HepG2 (cell line): Measurements from ENCODE around the gene KBTBD2. TPM values are rescaled to one million over a fixed set of nuclear protein-coding genes. Genes with fewer than 3 reads are reported as not detected.

Experiments used
- ATAC-seq: fragments of 200-7000 bp; cut with Tn5 transposase; 3 replicates; pipeline ENCODE4 v1.9.1; 2020; ENCODE audit warnings: mild to moderate bottlenecking, moderate library complexity
- BruUV-seq: library from RNA; stranded (reverse); fragments of 400-500 nt; replicated peaks from 2 replicates; lab custom pipeline; 2021; lab: Mats Ljungman, UMichigan
- CTCF ChIA-PET: fragments of 300-600 bp; formaldehyde crosslinking; extraction: SDS; loops from one replicate; lab custom pipeline; 2021; ENCODE audit warnings: low total read pairs, inconsistent platforms, low intra/inter-chr PET ratio; lab: Yijun Ruan, JAX
- POLR2A ChIA-PET: fragments of 350-600 bp; sonication (Branson Sonifier 250); formaldehyde crosslinking; loops from one replicate; lab custom pipeline; 2020; ENCODE audit warnings: antibody characterized with exemption, inconsistent platforms; lab: Yijun Ruan, JAX
- DNase-seq: peaks from one replicate; pipeline ENCODE4 v3.0.0-alpha.2; 2015; ENCODE audit warnings: low spot score
- FAIRE-seq: peaks from 3 replicates; lab custom pipeline; 2011; peaks lifted over from hg19 to GRCh38; lab: Jason Lieb, UNC
- H2AFZ ChIP-seq: one replicate; pipeline ENCODE4 v1.6.1; 2011; ENCODE audit warnings: low read length, inconsistent platforms
- H3K27ac ChIP-seq: fragments of 300-600 bp; 3 replicates; pipeline ENCODE4 v1.8.0; 2011; ENCODE audit warnings: mixed run types, mild to moderate bottlenecking, mixed read lengths, low read length, inconsistent platforms; ENCODE audit not compliant: insufficient read depth; ENCODE audit errors: extremely low read length
- H3K27me3 ChIP-seq, 2 experiments: fragments of 200-600 bp in 1 of 2; 2 replicates in 1 of 2; 3 replicates in 1 of 2; pipeline versions ENCODE4 v1.6.0 to v1.8.0; 2011; ENCODE audit warnings: low read length in 2 of 2, mild to moderate bottlenecking in 2 of 2, moderate library complexity in 2 of 2, inconsistent platforms in 1 of 2; ENCODE audit not compliant: insufficient read depth in 2 of 2, control insufficient read depth in 1 of 2
- H3K36me3 ChIP-seq, 2 experiments: fragments of 200-600 bp in 1 of 2; replicated peaks in 1 of 2; 2 replicates in 1 of 2; 3 replicates in 1 of 2; pipeline versions ENCODE4 v1.5.1 to v1.8.0; 2011; ENCODE audit warnings: low read length in 2 of 2, inconsistent platforms in 1 of 2; ENCODE audit not compliant: insufficient read depth in 2 of 2, control insufficient read depth in 1 of 2
- H3K4me1 ChIP-seq: 2 replicates; pipeline ENCODE4 v1.5.1; 2012; ENCODE audit warnings: low read length, inconsistent platforms; ENCODE audit not compliant: insufficient read depth
- H3K4me2 ChIP-seq: 2 replicates; pipeline ENCODE4 v1.6.0; 2011; ENCODE audit warnings: low read depth, low read length, inconsistent platforms
- H3K4me3 ChIP-seq, 3 experiments: fragments of 200-600 bp in 1 of 3; sonication (generic), shearing (Covaris generic) in 1 of 3; replicated peaks in 1 of 3; 2 replicates each; pipeline ENCODE4 v1.5.1; 2011 to 2016; ENCODE audit warnings: low read length in 3 of 3, inconsistent platforms in 2 of 3, low read depth in 2 of 3, mild to moderate bottlenecking in 2 of 3, control low read depth in 1 of 3, mixed read lengths in 1 of 3; ENCODE audit not compliant: insufficient read depth in 1 of 3
- H3K79me2 ChIP-seq: one replicate; pipeline ENCODE4 v1.6.1; 2011; ENCODE audit warnings: low read length, inconsistent platforms; ENCODE audit not compliant: insufficient read depth
- H3K9ac ChIP-seq: 2 replicates; pipeline ENCODE4 v1.6.0; 2011; ENCODE audit warnings: mild to moderate bottlenecking, low read depth, low read length, inconsistent platforms; ENCODE audit not compliant: insufficient read depth
- H3K9me3 ChIP-seq: 2 replicates; pipeline ENCODE4 v1.5.1; 2012; ENCODE audit warnings: mild to moderate bottlenecking, low read length
- H4K20me1 ChIP-seq: 2 replicates; pipeline ENCODE4 v1.6.0; 2011; ENCODE audit warnings: inconsistent platforms, mild to moderate bottlenecking, low read length, moderate library complexity; ENCODE audit not compliant: insufficient read depth
- ELF4 ChIP-seq: sonication (generic); formaldehyde crosslinking; IDR thresholded peaks from 2 replicates; pipeline ENCODE4 v1.5.0; 2020; ENCODE audit warnings: missing genetic modification reagents, mild to moderate bottlenecking, moderate library complexity, borderline replicate concordance
- HBP1 ChIP-seq: IDR thresholded peaks from 2 replicates; pipeline ENCODE4 v1.6.1; 2016; ENCODE audit warnings: low read depth, control low read depth
- NFYC ChIP-seq: IDR thresholded peaks from 2 replicates; pipeline ENCODE4 v1.6.1; 2016; ENCODE audit warnings: missing genetic modification reagents, missing compliant biosample characterization
- SATB2 ChIP-seq: sonication (generic); formaldehyde crosslinking; IDR thresholded peaks from 2 replicates; pipeline ENCODE4 v1.5.0; 2020; ENCODE audit warnings: missing genetic modification reagents
- SMARCC2 ChIP-seq: fragments of 450-650 bp; IDR thresholded peaks from 2 replicates; pipeline ENCODE4 v1.6.1; 2017; ENCODE audit warnings: antibody characterized with exemption, mild to moderate bottlenecking
- SNAPC5 ChIP-seq: sonication (generic); formaldehyde crosslinking; IDR thresholded peaks from 2 replicates; pipeline ENCODE4 v1.8.1; 2023; ENCODE audit warnings: mild to moderate bottlenecking, missing genetic modification reagents, borderline replicate concordance
- ZNF280D ChIP-seq: sonication (generic); formaldehyde crosslinking; IDR thresholded peaks from 2 replicates; pipeline ENCODE4 v1.5.1; 2020; ENCODE audit warnings: mild to moderate bottlenecking, missing genetic modification reagents
- ZNF569 ChIP-seq: sonication (generic); formaldehyde crosslinking; IDR thresholded peaks from 2 replicates; pipeline ENCODE4 v1.5.0; 2020; ENCODE audit warnings: mild to moderate bottlenecking, missing genetic modification reagents, moderate library complexity, borderline replicate concordance
- ZNF749 ChIP-seq: sonication (generic); formaldehyde crosslinking; IDR thresholded peaks from 2 replicates; pipeline ENCODE4 v1.8.0; 2022; ENCODE audit warnings: mild to moderate bottlenecking, missing genetic modification reagents, moderate library complexity, borderline replicate concordance
- WGBS: methylation state at CpG from one replicate; pipeline ENCODE4 v1.1.6; 2017; ENCODE audit warnings: low lambda C conversion rate; 5-methylcytosine and 5-hydroxymethylcytosine counted together
- in situ Hi-C: cut with HindIII; loops from 2 replicates; pipeline ENCODE4 v1.10.0; 2017; ENCODE audit warnings: low pct_unique_long_range_greater_than_20kb; ENCODE audit not compliant: extremely low pct_ligation_motif_present
- intact Hi-C: fragments of 100-400 bp; cut with micrococcal nuclease; formaldehyde crosslinking; loops from one replicate; pipeline ENCODE4 v1.10.0; 2022; ENCODE audit not compliant: unreplicated experiment
- polyA plus RNA-seq, 8 experiments: library from polyadenylated mRNA; depleted of rRNA in 3 of 8; stranded (reverse) in 7 of 8; unstranded in 1 of 8; fragments of >200 nt; fragmentation: Illumina TruSeq in 4 of 8; extraction: Trizol in 4 of 8; gene quantifications; 2 replicates each; pipeline versions ENCODE4 v1.2.1 to v1.2.3, GENCODE V29; 2011 to 2016; ENCODE audit warnings: low read depth in 4 of 8, missing spikeins in 1 of 8, mixed read lengths in 1 of 8; ENCODE audit not compliant: insufficient read depth in 1 of 8
- total RNA-seq, 5 experiments: library from RNA; depleted of rRNA; stranded (reverse); fragments of >200 nt; fragmentation: Illumina TruSeq; extraction: Trizol; gene quantifications; 2 replicates each; pipeline ENCODE4 v1.2.3, GENCODE V29; 2016; ENCODE audit warnings: low read depth in 1 of 5

The KBTBD2 gene
- total and polyA plus RNA-seq, 2 of the 13 experiments (the other 11 are each of a cell fraction or from before 2014, with no cell fraction given), result 24.0 to 25.2 TPM

GRCh38 chr7:32916006-32916405 lies 24.4 kb upstream of the KBTBD2 start:
- Histone ChIP-seq H3K9ac (no peak overlapping the region), H3K36me3 (peaks cover 6 to 23% of the 10 kb centered on the region in 2 experiments; a peak in 4 of 5 replicates), H3K9me3 (no peaks in the 10 kb centered on the region), H3K27ac (no peak overlapping the region), H3K79me2 (no peaks in the 10 kb centered on the region), H2AFZ (no peak overlapping the region), H3K4me3 (no peak overlapping the region), H3K27me3 (no peaks in the 10 kb centered on the region), H3K4me1 (no peaks in the 10 kb centered on the region), H4K20me1 (no peaks in the 10 kb centered on the region), H3K4me2 (no peak overlapping the region)
- CTCF ChIA-PET, result no interaction called here
- DNase-seq, result no peak
- POLR2A ChIA-PET, result no interaction called here
- no peak for FAIRE-seq
- ATAC-seq, result no peak
- in situ Hi-C loops, result no loop called here
- TF ChIP-seq ZNF749, result no peak
- no peak for TF ChIP-seq SATB2 (CRISPR knock-in tag)
- no peak for TF ChIP-seq HBP1
- no peak for TF ChIP-seq SMARCC2
- no peak for TF ChIP-seq ELF4
- TF ChIP-seq ZNF569, result no peak
- no peak for TF ChIP-seq NFYC
- TF ChIP-seq SNAPC5 (CRISPR knock-in tag), result no peak
- no peak for TF ChIP-seq ZNF280D (CRISPR knock-in tag)
- no TSS peak for BruUV-seq
- WGBS, result 92% methylated on average over 3 of the region's 3 CpGs
- intact Hi-C loops, result no loop called here
